Colonic mucosa (tissue), 4 donors: ENCODE data around the gene ASB9. TPM values are rescaled to one million over a fixed set of nuclear protein-coding genes. Genes with fewer than 3 reads are reported as not detected.
"Not testable (repeated sequence)": the region's sequence is repeated elsewhere in the genome, so short reads cannot be mapped to it uniquely, and the experiment has no call there.

Source experiments
- DNase-seq: peaks from one replicate; pipeline ENCODE4 v3.0.0-alpha.2; 2020
- H3K27ac ChIP-seq: fragments of 200-600 bp; one replicate; pipeline ENCODE4 v1.8.0; 2021
- H3K27me3 ChIP-seq: fragments of 200-600 bp; one replicate; pipeline ENCODE4 v1.8.0; 2021
- H3K36me3 ChIP-seq: fragments of 200-600 bp; one replicate; pipeline ENCODE4 v1.8.0; 2021
- H3K4me1 ChIP-seq: fragments of 200-600 bp; one replicate; pipeline ENCODE4 v1.8.0; 2021; ENCODE audit warnings: mild to moderate bottlenecking
- H3K4me3 ChIP-seq: fragments of 200-600 bp; one replicate; pipeline ENCODE4 v1.8.0; 2021
- H3K9ac ChIP-seq, 2 donors: one replicate each; pipeline ENCODE4 v1.7.0; 2013; ENCODE audit warnings: control low read depth in 2 of 2, low read depth in 2 of 2, low read length in 2 of 2
- H3K9me3 ChIP-seq: fragments of 200-600 bp; one replicate; pipeline ENCODE4 v1.8.0; 2021
- intact Hi-C: fragments of 100-400 bp; cut with DNase I; formaldehyde crosslinking; loops from one replicate; pipeline ENCODE4 v1.14.1; 2022
- total RNA-seq, 2 donors: library from RNA; stranded (reverse); fragmentation: NEBNext Ultra II Directional in 1 of 2; extraction: Animal tissue kit (Norgen Biotek cat#: 25700) in 1 of 2; gene quantifications; one replicate each; pipeline ENCODE4 v1.2.1, GENCODE V29; 2021
- TF ChIP-seq, protein P1 (sequence below): fragments of 200-600 bp; IDR thresholded peaks from one replicate; pipeline ENCODE4 v1.8.0; 2022; ENCODE audit warnings: antibody characterized with exemption, mild to moderate bottlenecking
- donor health status: healthy.
- donor health status: DM: no; HTN: no; CAD: no.
- donor health status: DM: no; HTN: no; CAD: no.

The ASB9 gene
- total RNA-seq, 2 donors from 2014 or later, result 1.8 to 3.6 TPM

DNA sequence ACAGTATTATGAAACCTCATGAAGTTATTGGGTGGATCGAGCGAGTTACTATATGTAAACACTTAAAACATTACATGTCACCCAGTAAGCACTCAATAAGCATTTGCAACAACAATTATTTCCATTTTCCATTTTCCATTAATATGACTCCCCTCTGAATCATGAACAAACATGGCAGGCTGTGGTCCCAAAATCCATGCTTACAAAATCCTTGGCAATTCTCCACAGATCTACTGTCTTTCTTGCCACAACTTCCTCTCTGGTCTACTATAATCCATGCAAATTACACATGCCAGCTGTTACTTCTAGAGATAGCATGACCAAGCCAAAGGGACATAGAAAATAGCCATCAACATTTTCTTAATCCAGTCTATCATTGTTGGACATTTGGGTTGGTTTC is 23.6 kb upstream of the ASB9 start:
- no peak for DNase-seq
- H3K9ac ChIP-seq, result no peak overlapping the region
- no peaks in the 10 kb centered on the region for H3K27me3 ChIP-seq
- no peak overlapping the region for H3K4me3 ChIP-seq
- intact Hi-C loops, result no loop called here
- TF ChIP-seq, protein P1, sequence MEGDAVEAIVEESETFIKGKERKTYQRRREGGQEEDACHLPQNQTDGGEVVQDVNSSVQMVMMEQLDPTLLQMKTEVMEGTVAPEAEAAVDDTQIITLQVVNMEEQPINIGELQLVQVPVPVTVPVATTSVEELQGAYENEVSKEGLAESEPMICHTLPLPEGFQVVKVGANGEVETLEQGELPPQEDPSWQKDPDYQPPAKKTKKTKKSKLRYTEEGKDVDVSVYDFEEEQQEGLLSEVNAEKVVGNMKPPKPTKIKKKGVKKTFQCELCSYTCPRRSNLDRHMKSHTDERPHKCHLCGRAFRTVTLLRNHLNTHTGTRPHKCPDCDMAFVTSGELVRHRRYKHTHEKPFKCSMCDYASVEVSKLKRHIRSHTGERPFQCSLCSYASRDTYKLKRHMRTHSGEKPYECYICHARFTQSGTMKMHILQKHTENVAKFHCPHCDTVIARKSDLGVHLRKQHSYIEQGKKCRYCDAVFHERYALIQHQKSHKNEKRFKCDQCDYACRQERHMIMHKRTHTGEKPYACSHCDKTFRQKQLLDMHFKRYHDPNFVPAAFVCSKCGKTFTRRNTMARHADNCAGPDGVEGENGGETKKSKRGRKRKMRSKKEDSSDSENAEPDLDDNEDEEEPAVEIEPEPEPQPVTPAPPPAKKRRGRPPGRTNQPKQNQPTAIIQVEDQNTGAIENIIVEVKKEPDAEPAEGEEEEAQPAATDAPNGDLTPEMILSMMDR, result no peak
- no peaks in the 10 kb centered on the region for H3K36me3 ChIP-seq
- H3K4me1 ChIP-seq, result no peaks in the 10 kb centered on the region
- no peaks in the 10 kb centered on the region for H3K9me3 ChIP-seq
- no peak overlapping the region for H3K27ac ChIP-seq

DNA sequence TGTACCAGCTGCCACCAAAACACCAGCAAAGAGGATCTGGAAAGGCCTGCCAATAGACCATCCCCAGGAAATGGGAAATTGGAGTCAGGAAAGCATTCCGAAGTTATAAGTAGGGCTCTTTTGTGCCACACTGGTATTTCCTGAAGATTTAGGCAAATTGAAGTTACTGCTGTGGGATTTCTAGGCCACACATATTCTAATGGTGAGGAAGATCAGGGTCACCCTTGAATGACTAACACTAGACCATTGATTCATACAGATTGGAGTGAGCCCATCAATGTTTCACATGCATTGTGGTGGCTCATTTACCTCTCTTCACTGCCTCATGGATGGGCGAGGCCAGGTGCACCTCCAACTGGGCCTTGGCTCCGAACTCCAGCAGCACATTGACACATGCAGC is 23.0 kb upstream of the ASB9 start:
- no peaks in the 10 kb centered on the region for H3K9me3 ChIP-seq
- no peak overlapping the region for H3K4me3 ChIP-seq
- no peaks in the 10 kb centered on the region for H3K4me1 ChIP-seq
- TF ChIP-seq, protein P1, result no peak
- no peak for DNase-seq
- intact Hi-C loops, result no loop called here
- H3K27ac ChIP-seq, result no peak overlapping the region
- no peak overlapping the region for H3K9ac ChIP-seq
- no peaks in the 10 kb centered on the region for H3K27me3 ChIP-seq
- no peaks in the 10 kb centered on the region for H3K36me3 ChIP-seq

DNA sequence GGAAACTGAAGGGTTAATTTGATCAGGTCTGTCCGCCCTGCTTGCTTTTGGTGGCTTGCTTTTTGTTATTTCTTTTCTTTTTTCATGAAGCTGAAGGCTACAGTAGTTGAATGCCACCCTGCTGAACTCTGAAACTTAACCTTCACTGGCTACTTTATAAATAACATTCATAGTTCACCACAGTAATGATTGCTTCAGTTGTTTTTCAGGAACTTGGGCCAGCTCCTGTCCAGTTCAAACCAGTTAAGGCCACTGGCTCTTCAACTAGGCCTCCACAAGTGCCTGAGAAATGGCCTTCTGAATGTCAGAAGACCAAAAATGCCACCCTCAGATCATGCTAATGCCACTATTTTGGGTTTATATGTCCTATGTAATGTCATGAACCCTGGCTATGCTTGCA is 7.7 kb upstream of the ASB9 start:
- Histone ChIP-seq H3K9me3 (no peaks in the 10 kb centered on the region), H3K27ac (no peak overlapping the region), H3K27me3 (no peaks in the 10 kb centered on the region), H3K9ac (no peak overlapping the region), H3K4me1 (no peaks in the 10 kb centered on the region), H3K4me3 (no peak overlapping the region), H3K36me3 (no peaks in the 10 kb centered on the region)
- no peak for DNase-seq
- TF ChIP-seq, protein P1, result no peak
- intact Hi-C loops, result no loop called here

DNA sequence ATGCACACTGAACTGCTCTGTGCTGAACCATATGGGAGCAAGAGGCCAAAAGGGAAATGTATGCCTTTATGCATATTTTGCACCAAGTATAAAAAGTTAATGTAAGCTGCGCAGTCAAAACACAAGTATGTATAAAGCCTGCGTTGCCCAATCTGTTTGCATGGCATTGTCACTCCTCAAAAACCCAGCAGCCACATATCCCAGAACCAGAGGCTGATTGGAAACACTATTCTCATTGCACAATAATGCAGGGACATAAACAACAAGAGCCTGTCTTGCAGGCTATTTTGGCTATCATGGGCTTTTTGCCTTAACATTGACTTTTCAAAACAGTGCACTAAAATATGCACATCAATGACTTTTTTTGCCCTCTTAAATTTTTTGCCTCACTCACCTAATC is 5.1 kb upstream of the ASB9 start:
- Histone ChIP-seq H3K27me3 (no peaks in the 10 kb centered on the region), H3K9me3 (no peaks in the 10 kb centered on the region), H3K9ac (no peak overlapping the region), H3K27ac (no peak overlapping the region), H3K4me3 (no peak overlapping the region), H3K4me1 (no peaks in the 10 kb centered on the region), H3K36me3 (no peaks in the 10 kb centered on the region)
- TF ChIP-seq, protein P1, result no peak
- intact Hi-C loops, result no loop called here
- DNase-seq, result no peak

DNA sequence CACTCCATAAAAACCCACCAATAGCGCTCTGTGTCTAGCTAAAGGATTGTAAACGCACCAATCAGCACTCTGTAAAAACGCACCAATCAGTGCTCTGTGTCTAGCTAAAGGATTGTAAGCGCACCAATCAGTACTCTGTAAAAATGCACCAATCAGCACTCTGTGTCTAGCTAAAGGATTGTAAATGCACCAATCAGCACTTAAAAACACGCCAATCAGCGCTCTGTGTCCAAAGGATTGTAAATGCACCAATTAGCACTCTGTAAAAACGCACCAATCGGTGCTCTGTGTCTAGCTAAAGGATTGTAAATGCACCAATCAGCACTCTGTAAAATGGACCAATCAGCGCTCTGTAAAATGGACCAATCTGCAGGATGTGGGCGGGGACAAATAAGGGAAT is 3.4 kb upstream of the ASB9 start:
- intact Hi-C loops, DNase-seq, H3K27me3 ChIP-seq, H3K36me3 ChIP-seq, H3K27ac ChIP-seq, H3K9ac ChIP-seq, H3K4me1 ChIP-seq, H3K9me3 ChIP-seq, H3K4me3 ChIP-seq: not testable (repeated sequence)

DNA sequence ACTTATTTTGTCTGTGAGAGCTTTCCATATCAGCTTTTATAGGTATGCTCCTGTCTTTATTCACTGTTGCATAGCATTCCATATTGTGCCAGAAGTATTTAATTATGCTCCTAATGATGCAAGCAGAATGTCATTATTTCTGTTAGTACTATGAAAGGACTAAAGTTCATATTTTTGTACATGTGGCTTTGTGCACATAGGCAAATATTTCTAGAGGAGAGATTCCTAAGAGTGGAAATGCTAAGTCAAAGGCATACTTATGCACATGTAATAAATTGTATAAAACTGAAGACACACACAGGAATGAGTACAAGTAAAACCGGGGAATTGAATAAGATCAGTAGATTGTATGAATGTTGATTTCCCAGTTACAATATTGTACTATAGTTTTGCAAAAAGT is 1.9 kb upstream of the ASB9 start:
- Histone ChIP-seq H3K4me1 (no peaks in the 10 kb centered on the region), H3K4me3 (no peak overlapping the region)

More for the DNA sequence above, 1.9 kb upstream of the ASB9 start:
- Histone ChIP-seq H3K27me3 (no peaks in the 10 kb centered on the region), H3K9me3 (no peaks in the 10 kb centered on the region), H3K36me3 (no peaks in the 10 kb centered on the region), H3K27ac (no peak overlapping the region), H3K9ac (no peak overlapping the region)
- TF ChIP-seq, protein P1, result no peak
- DNase-seq, result no peak
- intact Hi-C loops, result no loop called here
